T-helper 1 cell treated with Interleukin-12 subunit alpha and Interleukin-12 subunit beta and Interleukin-4 antibody, amounts not matched to agents 30 ng/mL and 1 ng/mL, for 36 hours (primary cell): ENCODE results near the gene ACSL4. TPM values are rescaled to one million over a fixed set of nuclear protein-coding genes. Genes with fewer than 3 reads are reported as not detected.
"Not testable (repeated sequence)": the region's sequence is repeated elsewhere in the genome, so short reads cannot be mapped to it uniquely, and the experiment has no call there.

Source experiments
- intact Hi-C: fragments of 100-400 bp; cut with micrococcal nuclease; formaldehyde crosslinking; loops from one replicate; pipeline ENCODE4 v1.15.1; 2024
- total RNA-seq: library from RNA; stranded (reverse); gene quantifications from 2 replicates; pipeline ENCODE4 v1.2.3, GENCODE V29; 2022

The ACSL4 gene
- total RNA-seq, 1 donor from 2014 or later = 42.9 TPM

DNA sequence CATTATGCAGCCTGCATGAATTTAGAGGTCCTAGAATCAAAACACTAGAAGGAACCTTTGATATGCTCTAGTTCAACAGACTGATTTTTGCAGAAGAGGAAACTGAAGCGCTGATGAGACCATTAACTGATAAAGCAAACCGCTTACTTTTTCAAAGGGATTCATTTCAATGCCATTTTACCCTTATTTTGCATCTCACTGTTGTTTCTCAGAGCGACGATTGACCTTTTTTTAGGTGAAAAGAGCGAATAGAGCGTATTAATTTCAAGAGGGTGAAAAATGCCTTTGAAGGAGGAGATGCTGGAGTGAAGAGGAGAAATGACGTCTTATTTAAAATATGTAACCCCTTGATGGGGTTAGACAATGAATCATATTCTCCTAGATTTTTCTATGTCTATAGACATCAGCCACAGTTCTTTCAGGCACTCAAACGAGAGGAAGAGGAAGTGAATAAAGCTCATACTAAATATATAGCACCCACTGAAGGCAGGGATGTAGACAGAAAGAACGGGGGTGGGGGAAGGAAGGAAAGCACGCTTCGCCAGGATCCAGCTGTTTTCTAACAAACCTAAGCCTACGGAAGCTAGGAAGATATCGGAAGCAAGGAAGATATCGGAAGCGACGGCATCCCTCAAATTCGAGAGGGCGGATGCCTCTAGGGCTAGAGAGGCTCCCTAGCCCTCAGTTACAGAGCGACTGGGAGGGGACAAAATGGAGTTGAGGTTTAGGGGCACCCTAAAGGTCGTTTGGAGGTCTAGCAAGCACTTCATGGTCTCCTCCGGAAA is 848 bp downstream of the ACSL4 start:
- intact Hi-C loops = loop anchor here (1.0 to 5.0 kb wide), 6 partner anchors 10 to 271 kb away; partner anchors contain the start of genes NXT2 and TMEM164

DNA sequence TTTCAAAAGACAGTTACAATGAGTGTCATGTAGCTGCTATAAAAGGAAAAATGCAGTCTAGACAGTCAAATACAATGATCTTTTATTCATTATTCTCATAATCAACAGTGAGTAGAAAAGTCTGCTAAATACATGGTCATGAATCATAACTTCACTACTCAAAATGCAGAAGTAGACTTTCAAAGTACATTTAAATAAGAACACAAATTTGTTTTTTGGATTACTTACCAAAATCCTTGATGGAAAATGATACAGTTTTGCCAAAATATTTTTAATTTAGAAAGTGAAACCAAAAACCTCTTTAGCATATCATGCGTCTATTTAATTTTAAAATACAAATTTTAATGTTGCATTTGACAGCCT is 4.9 kb downstream of the ACSL4 start:
- intact Hi-C loops = no loop called here

DNA sequence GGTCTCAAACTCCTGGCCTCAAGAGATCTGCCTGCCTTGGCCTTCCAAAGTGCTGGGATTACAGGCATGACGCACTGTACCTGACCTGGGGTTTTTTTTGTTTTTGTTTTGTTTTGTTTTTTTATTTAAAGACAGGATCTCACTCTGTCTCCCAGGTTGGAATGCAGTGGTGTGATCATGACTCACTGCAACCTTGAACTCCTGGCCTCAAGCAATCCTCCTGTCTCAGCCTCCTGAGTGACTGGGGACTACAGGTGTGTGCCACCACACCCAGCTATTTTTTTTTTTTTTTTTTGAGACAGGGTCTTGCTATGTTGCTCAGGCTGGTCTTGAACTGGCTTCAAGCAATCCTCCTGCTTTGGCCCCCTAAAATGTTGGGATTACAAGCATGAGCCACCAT is 8.1 kb downstream of the ACSL4 start:
- intact Hi-C loops = not testable (repeated sequence)

DNA sequence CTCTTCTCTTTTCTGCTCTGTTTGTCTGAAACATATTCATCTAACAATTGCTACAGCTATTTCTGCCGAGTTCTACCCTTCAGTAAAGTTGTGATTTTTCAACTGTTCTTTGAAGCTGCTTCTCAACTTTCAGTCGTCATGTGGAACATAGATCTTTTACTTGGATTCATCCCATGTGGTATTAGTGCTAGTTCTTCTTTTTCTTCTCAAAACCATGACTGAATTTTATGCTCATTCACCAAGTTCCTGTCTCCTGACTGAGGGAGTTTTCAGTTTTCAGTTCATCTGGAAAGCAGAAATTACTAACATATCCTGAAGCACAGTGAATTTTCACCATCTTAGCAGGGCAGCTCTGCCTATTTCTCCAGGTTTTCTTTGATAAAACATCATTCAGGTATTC is 12.1 kb downstream of the ACSL4 start:
- intact Hi-C loops = no loop called here

DNA sequence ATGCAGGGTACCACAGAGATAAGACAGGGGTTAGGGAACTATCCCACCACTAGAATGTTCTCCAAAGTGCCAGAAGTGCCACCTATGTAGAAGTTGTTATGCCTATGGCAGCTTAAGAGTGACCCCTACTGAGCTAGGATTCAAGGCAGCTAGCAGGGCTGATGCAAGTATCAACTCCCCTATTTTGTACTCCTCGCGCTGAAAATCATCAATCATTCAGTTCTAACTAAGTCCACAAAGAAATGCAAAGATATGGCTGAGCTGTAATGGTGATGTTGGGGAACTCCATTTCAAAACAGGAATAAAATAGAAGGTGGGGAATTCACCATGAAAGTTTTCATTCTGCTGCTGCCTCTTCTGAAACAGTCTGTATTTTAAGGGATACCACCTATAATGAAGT is 13.8 kb downstream of the ACSL4 start:
- intact Hi-C loops = no loop called here

DNA sequence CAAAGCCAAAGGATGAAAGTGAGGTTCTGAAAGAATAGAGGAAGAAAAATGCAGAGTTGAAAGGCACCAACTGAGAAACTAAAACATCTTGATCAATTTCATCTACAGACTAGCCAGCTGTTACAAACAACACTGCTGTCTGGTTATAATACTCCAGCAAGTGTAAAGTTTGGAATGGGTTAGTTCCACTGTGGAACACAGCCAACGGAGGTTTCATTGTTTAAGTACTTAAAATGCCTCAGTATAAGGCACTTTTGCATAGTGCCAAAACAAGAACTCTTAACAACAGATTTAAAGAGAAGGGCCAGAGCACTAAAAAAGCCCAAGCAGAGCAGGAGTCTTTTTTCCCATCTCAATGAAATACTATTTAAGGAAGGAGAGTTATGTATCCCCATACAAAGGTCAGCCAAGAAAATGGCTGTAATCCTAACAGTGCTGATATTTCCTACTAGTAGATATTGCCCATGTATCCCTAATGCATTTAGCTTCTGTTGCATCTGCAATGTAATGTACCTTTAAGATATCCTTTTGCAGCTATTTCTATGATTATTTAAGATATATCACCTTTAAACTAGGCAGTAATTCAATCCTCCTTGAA is 16.5 kb downstream of the ACSL4 start:
- intact Hi-C loops = no loop called here

DNA sequence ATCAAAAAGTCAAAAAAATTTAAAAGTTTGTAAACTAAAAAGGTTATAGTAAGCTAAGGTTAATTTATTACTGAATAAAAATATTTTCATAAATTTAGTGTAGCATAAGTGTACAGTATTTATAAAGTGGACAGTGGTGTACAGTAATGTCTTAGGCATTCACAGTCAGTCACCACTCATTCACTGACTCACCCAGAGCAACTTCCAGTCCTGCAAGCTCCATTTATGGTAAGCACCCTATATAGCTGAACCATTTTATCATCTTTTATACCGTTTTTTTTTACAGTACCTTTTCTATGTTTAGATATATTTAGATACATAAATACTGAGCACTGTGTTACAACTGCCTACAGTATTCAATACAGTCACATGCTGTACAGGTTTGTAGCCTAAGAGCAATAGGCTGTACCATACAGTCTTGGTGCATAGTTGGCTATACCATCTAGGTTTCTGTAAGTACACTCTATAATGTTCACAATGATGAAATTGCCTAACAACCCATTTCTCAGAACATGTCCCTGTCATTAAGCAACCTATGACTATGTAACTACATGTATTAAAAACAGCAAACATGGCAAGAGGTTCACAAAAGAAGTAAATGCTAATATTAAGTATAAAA is 18.6 kb downstream of the ACSL4 start:
- intact Hi-C loops = no loop called here

DNA sequence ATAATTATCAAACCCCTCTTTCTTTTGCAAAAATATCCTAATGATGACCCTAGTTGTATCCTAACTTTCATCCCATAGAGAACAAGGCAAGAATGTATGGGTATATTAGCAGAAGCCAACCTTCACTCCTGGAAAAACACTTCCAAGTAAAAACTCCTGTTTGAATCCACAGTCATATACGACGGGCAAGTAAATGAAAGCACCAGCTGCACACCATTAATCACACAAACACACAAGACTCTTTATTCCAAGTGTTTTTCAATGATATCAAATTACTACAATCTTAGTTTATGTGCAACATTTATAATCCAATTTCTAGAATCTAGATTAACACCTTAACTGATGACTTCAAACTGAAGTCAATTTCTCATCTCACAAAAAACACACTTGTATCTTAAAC is 22.9 kb downstream of the ACSL4 start:
- intact Hi-C loops = no loop called here

DNA sequence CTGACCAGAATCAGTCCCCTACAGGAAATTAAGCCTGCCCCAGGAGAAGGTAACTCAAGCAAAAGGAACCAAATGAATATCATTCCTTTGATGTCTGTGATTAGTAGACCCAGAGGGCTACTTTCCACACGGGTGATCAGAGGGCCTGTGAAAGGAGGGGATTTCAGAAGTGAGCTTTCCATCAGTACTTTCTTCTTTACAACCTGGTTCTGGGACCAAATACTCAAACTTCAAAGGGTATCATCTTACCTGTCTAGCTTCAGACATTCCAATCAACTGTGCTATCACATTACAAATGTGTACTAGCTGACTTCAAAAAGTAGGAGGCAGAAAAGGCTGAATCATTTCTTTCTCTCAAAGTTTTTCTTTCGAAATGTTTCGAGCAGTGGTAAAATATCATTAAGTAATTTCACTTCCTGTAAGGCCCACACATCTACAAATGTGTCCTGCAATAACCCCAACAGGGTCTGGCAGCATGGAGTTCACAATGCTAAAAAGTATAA is 23.9 kb downstream of the ACSL4 start:
- intact Hi-C loops = loop anchor here (1.0 to 5.0 kb wide), 4 partner anchors 23 to 293 kb away; partner anchors contain the start of gene NXT2

DNA sequence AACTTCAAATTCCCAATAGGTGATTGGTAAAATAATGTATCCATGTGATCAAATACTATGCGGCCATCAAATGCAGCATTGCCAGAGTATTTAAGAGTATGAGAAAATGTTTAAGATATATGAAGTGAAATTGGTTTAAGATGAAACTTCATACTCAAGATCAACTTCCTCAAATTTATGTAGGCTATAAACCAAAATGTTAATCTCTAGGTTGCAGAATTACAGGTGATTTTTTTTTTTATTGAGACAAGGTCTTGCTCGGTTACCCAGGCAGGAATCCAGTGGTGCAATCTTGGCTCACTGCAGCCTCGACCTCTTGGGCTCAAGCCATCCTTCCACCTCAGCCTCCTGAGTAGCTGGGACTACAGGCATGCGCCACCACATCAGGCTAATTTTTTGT is 25.3 kb downstream of the ACSL4 start:
- intact Hi-C loops = loop anchor here (2.0 to 5.0 kb wide), 2 partner anchors 69 to 170 kb away; partner anchors contain the start of gene NXT2

DNA sequence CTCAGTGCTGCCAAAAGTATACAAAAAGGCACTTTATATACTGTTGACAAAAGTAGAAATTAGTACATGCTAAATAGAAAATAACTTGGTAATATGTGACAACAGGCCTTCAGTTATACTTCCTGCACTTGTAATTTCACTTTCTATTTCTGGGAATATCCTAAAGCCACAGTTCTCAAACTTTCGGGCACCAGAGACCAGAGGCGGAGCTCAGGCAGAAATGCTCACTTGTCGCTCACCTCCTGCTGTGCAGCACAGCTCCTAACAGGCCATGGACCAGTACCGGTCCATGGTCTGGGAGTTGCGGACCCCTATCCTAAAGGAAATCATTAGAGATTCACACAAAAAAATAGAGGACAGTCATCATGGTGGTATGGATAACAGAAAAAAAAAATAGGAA is 25.7 kb downstream of the ACSL4 start:
- intact Hi-C loops = loop anchor here (5.0 kb wide), 1 partner anchor 170 kb away; the partner anchor contains the start of gene NXT2

DNA sequence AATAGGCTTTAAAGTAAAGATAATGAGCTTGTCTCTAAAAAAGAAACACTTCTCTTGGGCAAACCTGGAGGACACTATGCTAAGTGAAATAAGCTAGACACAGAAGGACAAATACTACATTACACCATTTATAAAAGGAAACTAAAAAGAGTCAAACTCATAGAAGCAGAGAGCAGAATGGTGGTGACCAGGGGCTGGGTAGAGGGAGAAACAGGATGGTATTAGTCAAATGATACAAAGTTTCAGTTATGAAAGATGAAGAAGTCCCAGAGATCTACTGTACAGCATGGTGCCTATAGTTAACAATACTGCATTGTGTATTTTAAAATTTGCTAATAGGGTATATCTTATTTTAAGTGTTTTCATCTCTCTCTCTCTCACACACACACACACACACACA is 28.5 kb downstream of the ACSL4 start:
- intact Hi-C loops = no loop called here

DNA sequence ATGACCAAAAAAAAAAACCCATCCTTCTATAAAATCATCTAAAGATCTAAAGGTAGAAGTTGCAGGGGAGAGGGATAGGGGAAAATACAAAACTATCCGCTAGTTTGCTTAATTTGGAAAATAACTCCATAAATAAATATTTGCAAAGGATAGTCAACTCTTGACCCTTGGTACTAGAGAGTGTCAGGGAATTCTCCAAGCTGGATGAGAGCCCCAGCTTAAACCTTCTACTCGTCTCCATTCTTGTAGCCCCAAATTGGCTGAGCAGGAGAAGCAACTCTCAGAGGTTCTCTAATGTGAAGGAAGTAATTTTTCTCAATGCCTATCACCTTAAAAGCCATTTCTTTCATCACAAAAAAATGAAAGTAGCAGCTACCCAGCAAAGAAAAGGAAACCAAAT is 35.2 kb downstream of the ACSL4 start:
- intact Hi-C loops = no loop called here

DNA sequence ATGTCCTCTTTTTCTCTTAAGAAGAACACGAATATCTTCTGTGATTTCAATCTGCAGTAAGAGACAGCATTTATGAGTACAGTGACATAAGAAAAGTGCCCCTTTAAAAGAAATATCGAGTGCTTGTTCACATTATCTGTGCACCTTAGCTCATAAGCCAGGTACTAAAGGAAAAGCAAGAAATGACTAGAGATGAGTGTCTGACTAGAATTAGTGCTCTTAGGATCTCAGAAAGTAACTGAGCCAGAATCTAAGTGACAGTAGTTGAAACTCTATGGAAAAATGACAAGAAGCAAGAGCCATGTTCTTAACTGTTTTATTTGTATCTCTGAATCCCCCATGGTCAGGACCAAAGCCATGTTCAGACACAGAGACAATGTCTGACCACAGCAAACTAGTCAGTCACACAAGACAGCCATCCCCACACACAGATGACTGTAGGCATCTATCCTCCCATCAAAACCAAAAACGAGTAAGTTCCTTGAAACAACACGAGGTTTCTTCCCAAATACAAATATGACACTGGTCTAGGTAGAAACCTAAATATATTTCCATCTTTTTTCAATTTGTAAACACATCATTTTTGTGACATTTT is 36.8 kb downstream of the ACSL4 start:
- intact Hi-C loops = no loop called here

DNA sequence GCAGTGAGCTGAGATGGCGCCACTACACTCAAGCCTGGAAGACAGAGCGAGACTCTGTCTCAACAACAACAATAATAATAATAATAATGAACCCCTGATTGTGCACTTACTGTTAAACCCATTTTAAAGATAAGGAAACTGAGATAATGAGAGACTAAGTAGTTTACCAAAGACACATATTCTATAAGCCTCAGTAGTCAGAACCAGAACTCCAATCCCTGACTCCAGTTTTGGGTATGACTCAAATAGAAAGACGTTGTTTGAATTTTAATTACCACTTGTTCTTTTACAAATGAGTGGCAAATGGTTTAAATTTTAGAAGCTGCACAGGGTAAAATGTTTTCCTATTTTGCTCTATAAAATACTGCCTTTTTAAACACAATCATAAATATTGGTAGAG is 37.4 kb downstream of the ACSL4 start:
- intact Hi-C loops = no loop called here

DNA sequence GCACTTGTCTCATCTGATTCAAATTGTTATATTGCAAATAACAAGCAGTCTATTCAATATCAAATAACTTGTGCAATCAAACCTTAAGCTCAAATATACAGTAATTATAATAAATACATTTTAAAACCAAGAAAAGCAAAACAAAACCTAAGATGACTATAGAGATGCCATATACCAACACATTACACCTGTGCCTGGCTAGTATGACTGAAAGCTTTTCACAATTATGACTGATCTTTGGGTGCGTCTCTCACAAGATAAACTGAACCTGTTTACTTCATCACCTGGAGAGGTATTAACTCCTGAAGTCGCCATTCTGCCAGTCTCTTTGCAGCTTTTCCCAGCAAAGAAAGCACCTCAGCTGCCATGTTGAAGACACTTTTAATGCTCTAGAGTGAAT is 41.3 kb downstream of the ACSL4 start:
- intact Hi-C loops = no loop called here

DNA sequence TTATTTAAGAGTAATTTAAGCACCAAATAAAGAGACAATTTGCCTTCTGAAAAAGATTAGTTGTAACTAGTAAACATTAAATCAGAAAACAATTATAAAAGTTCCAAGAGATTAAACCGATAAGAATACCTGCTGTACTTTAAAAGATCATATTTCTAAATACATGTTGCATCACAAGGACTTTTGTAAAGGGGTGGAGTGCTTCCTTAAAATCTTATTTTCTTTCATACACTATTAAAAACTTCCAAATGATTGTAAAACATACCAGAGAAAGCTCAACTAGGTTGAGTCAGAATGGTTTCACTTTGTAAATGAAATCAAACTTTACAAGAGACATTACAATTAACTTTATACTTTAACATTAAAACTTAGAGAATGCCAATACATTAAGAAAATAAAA is 41.8 kb downstream of the ACSL4 start:
- intact Hi-C loops = no loop called here

DNA sequence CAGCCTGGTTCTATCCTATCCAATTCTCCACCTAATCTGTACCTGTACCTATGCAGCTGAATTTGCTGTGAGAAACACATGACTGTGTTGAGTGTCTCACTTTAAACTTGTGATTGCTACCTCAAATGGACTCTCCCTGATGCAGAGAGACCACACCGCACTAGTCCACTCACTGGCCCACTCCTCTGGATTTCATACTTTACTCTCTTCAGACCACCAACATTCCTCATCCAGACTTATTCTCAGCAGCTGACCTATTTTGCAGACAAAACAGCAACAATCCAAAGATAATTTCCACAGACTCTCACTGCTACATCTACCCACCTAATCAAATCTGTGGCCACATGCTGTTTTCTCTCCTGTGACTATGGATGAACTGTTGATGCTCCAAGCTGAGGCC is 45.2 kb downstream of the ACSL4 start:
- intact Hi-C loops = loop anchor here (10.0 kb wide), 1 partner anchor 53 kb away; no protein-coding TSS in a partner anchor

DNA sequence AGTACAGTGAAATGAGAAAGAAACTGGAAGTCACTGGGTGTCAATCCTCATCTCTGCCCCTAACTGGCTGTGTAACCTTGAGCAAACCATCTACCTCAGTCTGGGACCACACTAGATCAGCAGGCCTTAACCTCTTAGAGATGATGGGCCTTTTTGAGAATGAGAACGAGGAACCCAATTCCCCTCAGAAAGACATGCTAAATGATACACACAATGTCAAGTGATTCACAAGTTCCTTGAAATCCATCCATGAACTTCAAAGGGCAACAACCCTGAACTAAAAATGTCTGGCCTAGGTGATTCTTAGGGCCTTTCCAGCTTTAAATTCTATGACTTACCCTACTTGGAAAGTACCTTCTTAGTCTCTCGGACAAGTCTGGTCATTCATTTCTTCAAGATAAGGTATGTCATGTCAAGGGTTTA is 47.4 kb downstream of the ACSL4 start:
- intact Hi-C loops = loop anchor here (10.0 kb wide), 1 partner anchor 51 kb away; no protein-coding TSS in a partner anchor

DNA sequence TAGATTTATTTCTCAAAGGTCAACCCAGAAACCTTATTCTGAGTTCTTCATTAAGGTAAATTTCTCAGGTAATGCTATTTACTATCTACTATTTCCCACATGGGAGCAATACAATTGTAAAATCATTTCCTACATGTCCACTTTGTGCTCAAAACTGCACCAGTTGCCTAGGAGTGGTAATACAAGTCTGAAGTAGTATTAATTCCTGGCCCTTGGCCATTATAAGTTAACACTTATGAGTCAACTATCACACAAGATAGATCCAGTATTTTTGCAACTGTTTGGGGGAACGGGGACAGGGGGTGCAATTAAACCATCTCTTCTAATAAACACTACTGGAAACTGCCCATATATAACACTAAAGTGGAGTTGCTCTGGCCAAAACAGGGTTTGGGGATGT is 48.9 kb downstream of the ACSL4 start:
- intact Hi-C loops = loop anchor here (10.0 kb wide), 1 partner anchor 49 kb away; no protein-coding TSS in a partner anchor

DNA sequence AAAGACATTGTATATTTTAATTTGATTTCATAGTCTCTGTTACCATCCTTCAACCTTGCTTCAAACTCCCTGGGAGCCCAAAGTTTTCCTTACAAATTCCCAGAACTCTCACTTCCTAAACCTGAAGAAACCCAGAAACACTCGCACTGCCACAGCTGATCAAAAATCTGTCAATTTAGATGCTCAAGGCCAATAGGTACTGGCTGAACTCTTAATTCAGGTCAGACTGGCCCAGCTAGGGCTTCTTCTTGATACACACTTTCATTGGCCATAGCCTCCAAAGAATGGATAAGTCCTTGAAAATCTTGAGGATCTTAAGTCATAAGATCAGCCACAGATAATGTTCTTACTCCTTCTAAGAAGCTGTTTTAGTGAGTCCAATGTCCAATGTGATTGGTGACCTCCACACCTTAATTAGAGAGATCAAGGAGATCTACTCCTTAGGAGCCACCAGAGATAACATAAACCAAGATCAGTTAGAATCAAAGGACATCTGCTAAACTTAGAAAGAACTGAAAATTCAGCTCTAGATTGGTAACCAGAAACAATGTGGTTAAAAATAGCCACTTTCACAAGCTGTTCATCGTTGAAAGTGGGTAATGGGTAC is 51.5 kb downstream of the ACSL4 start:
- intact Hi-C loops = loop anchor here (10.0 kb wide), 1 partner anchor 47 kb away; no protein-coding TSS in a partner anchor
